ENCODE results near the gene ZNF8. TPM values are rescaled to one million over a fixed set of nuclear protein-coding genes. Genes with fewer than 3 reads are reported as not detected.
"Not testable (repeated sequence)": the region's sequence is repeated elsewhere in the genome, so short reads cannot be mapped to it uniquely, and the experiment has no call there.

The ZNF8 gene
- total RNA-seq, 1 donor, result 9.5 TPM

DNA sequence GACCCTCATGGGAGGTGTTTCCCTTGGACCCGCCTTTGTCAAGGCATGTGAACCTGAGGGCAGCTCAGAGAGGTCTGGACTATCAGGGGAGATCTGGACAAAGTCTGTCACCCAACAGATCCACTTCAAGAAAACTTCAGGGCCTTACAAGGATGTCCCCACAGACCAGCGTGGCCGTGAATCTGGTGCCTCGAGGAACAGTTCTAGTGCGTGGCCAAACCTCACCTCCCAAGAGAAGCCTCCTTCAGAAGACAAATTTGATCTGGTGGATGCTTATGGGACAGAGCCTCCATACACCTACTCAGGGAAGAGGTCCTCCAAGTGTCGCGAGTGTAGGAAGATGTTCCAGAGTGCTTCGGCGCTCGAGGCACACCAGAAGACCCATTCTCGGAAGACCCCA lies 59.6 kb downstream of the ZNF8 start:
- TF ChIP-seq, protein P1, sequence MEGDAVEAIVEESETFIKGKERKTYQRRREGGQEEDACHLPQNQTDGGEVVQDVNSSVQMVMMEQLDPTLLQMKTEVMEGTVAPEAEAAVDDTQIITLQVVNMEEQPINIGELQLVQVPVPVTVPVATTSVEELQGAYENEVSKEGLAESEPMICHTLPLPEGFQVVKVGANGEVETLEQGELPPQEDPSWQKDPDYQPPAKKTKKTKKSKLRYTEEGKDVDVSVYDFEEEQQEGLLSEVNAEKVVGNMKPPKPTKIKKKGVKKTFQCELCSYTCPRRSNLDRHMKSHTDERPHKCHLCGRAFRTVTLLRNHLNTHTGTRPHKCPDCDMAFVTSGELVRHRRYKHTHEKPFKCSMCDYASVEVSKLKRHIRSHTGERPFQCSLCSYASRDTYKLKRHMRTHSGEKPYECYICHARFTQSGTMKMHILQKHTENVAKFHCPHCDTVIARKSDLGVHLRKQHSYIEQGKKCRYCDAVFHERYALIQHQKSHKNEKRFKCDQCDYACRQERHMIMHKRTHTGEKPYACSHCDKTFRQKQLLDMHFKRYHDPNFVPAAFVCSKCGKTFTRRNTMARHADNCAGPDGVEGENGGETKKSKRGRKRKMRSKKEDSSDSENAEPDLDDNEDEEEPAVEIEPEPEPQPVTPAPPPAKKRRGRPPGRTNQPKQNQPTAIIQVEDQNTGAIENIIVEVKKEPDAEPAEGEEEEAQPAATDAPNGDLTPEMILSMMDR (IDR thresholded peaks at IDR 0.05; ENCODE audit: insufficient read depth, low read depth, low read length), result no peak
- no peak for DNase-seq (ENCODE audit: low read depth)
- no peak overlapping the region for H3K4me3 ChIP-seq (ENCODE audit: low read depth, low read length)

DNA sequence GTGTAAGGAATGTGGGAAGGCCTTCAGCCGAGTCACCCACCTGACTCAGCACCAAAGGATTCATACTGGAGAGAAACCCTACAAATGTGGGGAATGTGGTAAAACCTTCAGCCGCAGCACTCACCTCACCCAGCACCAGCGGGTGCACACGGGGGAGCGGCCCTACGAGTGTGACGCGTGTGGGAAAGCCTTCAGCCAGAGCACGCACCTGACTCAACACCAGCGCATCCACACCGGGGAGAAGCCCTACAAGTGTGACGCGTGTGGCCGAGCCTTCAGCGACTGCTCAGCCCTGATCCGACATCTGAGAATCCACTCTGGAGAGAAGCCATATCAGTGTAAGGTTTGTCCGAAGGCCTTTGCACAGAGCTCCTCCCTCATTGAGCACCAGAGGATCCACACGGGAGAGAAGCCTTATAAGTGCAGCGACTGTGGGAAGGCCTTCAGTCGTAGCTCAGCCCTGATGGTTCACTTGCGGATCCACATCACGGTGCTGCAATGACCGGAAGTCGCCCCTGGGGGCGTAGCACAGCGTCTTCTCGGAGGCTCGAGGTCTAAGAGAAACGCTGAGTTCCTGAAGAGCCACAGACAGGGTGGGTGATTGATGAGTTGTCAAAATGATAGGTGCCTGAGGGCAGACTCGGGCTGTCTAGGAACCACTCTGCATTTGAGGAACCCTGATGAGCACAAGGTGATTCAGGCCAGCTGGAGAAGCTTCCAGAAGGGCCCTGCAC lies 60.2 kb downstream of the ZNF8 start:
- TF ChIP-seq, protein P1 (IDR thresholded peaks at IDR 0.05; ENCODE audit: insufficient read depth, low read depth, low read length), result no peak
- DNase-seq (ENCODE audit: low read depth), result no peak
- H3K4me3 ChIP-seq (ENCODE audit: low read depth, low read length), result no peak overlapping the region

DNA sequence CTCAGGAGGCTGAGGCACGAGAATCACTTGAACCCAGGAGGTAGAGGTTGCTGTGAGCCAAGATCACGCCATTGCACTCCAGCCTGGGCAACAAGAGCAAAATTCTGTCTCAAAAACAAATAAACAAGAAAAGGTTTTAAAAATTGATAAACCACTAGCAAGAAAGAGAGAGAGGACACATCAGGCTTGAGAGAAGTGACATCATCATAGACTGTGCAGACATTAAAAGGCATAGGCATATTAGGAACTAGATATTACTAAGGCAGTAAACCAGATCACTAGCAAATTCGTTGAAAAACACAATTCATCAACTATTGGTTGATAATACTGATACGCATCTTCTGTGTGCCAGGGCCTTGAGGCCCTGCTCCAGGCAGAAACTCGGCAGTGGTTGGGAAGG lies 66.8 kb downstream of the ZNF8 start:
- TF ChIP-seq, protein P1 (IDR thresholded peaks at IDR 0.05; ENCODE audit: insufficient read depth, low read depth, low read length), result no peak
- no peak overlapping the region for H3K4me3 ChIP-seq (ENCODE audit: low read depth, low read length)
- no peak for DNase-seq (ENCODE audit: low read depth)

DNA sequence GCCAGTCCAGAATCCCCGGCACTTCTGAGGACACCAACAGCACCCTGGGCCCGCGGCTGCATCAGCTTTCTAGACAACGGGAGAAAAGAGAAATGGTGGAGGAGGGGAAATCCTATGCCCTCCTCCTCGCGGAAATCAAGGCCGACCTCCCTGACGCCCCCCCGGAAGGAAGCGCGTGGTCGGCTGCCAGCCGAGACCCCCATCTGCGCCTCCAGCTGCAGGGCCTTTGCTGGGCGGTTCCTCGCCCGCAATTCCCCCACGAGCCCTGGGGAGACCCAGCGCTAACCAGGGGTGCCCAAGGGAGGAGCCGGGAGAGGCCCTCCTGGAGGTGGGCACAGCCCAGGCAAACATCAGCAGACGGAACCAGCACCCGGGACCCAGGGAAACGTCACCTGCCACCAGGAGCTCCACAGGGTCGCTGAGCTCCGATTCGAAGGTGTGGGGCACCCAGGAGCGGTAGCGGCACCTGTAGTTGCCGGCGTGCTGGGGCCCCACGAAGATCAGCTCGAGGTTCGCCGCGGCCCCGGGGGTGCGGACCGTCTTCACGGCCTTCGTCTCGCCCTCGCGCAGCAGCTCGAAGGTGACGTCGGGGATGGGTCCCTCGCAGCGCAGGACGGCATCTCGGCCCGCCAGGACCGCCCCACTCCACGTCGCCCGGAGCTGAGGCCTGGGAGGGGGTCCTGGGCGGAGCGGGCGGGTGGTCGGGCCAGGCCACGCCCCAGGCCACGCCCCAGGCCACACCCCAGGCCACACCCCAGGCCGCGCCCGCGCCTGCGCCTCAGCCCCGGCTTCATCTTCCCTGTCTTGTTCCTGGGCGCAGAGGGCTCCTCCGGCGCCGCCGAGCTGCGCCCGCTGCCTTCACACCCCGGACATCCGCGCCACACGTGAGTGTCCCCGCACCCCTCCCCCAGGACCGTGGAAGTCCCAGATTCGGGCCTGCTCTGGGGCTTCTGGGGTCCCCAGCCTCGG lies 68.5 kb downstream of the ZNF8 start:
- peak; percentile 78 for DNase-seq (ENCODE audit: low read depth)
- TF ChIP-seq, protein P1 (IDR thresholded peaks at IDR 0.05; ENCODE audit: insufficient read depth, low read depth, low read length), result no peak
- peak overlapping the region; percentile 91 for H3K4me3 ChIP-seq (ENCODE audit: low read depth, low read length)

DNA sequence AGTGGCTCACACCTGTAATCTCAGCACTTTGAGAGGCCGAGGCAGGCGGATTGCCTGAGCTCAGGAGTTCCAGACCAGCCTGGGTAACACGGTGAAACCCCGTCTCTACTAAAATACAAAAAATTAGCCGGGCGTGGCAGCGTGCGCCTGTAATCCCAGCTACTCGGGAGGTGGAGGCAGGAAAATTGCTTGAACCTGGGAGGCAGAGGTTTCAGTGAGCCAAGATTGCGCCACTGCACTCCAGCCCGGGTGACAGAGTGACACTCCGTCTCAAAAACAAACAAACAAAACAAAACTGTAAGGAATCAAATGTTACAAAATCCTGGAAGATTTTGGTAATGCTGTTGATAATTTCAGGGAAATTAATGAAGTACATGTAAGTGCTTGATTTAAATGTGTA lies 69.3 kb downstream of the ZNF8 start:
- H3K4me3 ChIP-seq (ENCODE audit: low read depth, low read length), result peak overlapping the region; percentile 91
- DNase-seq (ENCODE audit: low read depth), result not testable (repeated sequence)

DNA sequence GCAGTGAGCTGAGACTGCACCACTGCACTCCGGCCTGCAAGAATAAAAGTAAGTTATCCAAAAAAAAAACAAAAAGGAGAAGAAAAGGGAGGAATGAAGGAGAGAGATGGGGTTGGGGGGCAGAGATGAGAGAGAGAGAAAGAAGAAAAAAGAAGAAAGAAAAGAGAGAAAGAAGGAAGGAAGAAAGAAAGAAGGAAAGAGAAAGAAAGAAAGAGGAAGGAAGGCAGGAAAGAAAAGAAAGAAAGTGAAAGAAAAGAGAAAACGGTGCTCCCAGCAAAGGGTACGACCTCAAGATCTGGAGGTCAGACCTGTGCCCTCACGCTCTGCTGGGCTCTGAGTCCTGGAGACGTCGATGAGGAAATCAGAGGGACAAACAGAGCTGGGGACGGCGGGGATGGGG lies 70.8 kb downstream of the ZNF8 start:
- TF ChIP-seq, protein P1 (IDR thresholded peaks at IDR 0.05; ENCODE audit: insufficient read depth, low read depth, low read length), result no peak
- DNase-seq (ENCODE audit: low read depth), result no peak

More for the DNA sequence above, 70.8 kb downstream of the ZNF8 start:
- no peak overlapping the region for H3K4me3 ChIP-seq (ENCODE audit: low read depth, low read length)

All from fibroblast of villous mesenchyme (primary cell).